ENCODE results near the gene TTC28.

GRCh38 chr22:28599693-28600092, 79.9 kb downstream of the TTC28 start:
- TF ChIP-seq CTCF (IDR thresholded peaks at IDR 0.05) (no peak), POLR2AphosphoS5 (IDR thresholded peaks at IDR 0.05) (no peak)

Measured in gastroesophageal sphincter (tissue), 3 donors.